Upper lobe of left lung (tissue), 6 donors: ENCODE measurements around the gene MECP2. TPM values are rescaled to one million over a fixed set of nuclear protein-coding genes. Genes with fewer than 3 reads are reported as not detected.

Experiments
- ATAC-seq, 2 donors: fragments of 200-7000 bp; cut with Tn5 transposase; one replicate each; pipeline ENCODE4 v1.9.1; 2022; ENCODE audit warnings: mild to moderate bottlenecking in 2 of 2, moderate library complexity in 2 of 2; ENCODE audit not compliant: low FRiP score in 2 of 2
- DNase-seq, 2 donors: peaks; one replicate each; pipeline ENCODE4 v3.0.0-alpha.2; 2019 to 2020
- H3K27ac ChIP-seq, 4 donors: fragments of 200-600 bp; sonication (generic); one replicate each; pipeline ENCODE4 v1.5.1; 2016 to 2019
- H3K27me3 ChIP-seq, 4 donors: fragments of 200-600 bp; sonication (generic); one replicate each; pipeline ENCODE4 v1.5.1; 2017 to 2019
- H3K36me3 ChIP-seq, 4 donors: fragments of 200-600 bp; sonication (generic); one replicate each; pipeline ENCODE4 v1.5.1; 2016 to 2019
- H3K4me1 ChIP-seq, 4 donors: fragments of 200-600 bp; sonication (generic); one replicate each; pipeline ENCODE4 v1.5.1; 2018 to 2019
- H3K4me3 ChIP-seq, 4 donors: fragments of 200-600 bp; sonication (generic); one replicate each; pipeline ENCODE4 v1.5.1; 2017 to 2019; ENCODE audit warnings: mild to moderate bottlenecking in 2 of 4, moderate library complexity in 1 of 4
- H3K9me3 ChIP-seq, 4 donors: fragments of 200-600 bp; sonication (generic); one replicate each; pipeline ENCODE4 v1.5.1; 2018 to 2019
- EP300 ChIP-seq, 4 donors: sonication (generic); formaldehyde crosslinking; IDR thresholded peaks; one replicate each; pipeline ENCODE4 v1.5.1; 2017; ENCODE audit warnings: antibody characterized with exemption in 4 of 4, control low read depth in 2 of 4
- POLR2A ChIP-seq, 4 donors: fragments of 450-650 bp; IDR thresholded peaks; one replicate each; pipeline ENCODE4 v1.5.1; 2016 to 2017; ENCODE audit warnings: antibody characterized with exemption in 4 of 4, mild to moderate bottlenecking in 2 of 4
- POLR2AphosphoS5 ChIP-seq, 2 donors: sonication (generic); formaldehyde crosslinking; IDR thresholded peaks; one replicate each; pipeline ENCODE4 v1.5.1; 2017; ENCODE audit warnings: antibody characterized with exemption in 2 of 2
- WGBS, 2 donors: methylation state at CpG; one replicate each; pipeline ENCODE4 v1.1.5; 2017 to 2018; 5-methylcytosine and 5-hydroxymethylcytosine counted together
- total RNA-seq, 6 donors: library from RNA; depleted of rRNA in 4 of 6; stranded (reverse); fragments of >200 nt in 4 of 6; gene quantifications; one replicate each; pipeline versions ENCODE4 v1.1.0 to v1.2.1, GENCODE V29; 2016 to 2021
- TF ChIP-seq, protein P1 (sequence below), 6 experiments: fragments of 450-650 bp in 4 of 6; fragments of 200-600 bp in 2 of 6; sonication (generic) in 2 of 6; IDR thresholded peaks; one replicate each; pipeline ENCODE4 v1.5.1; 2016 to 2019; ENCODE audit warnings: antibody characterized with exemption in 6 of 6
- donor health status: DM: no; HTN: no; CAD: no; lungs with moderate emphysema.
- donor health status: DM: no; HTN: yes; CAD: no; lungs with severe emphysema.

MECP2 gene
- total RNA-seq, 6 donors from 2014 or later: 43.3 to 110 (median 59.3) TPM

- peaks cover 22 to 39% (median 25%) of the 10 kb centered on the region in 4 donors for H3K4me1 ChIP-seq
- DNase-seq (no peak), ATAC-seq (no peak)
- peak overlapping the region in 1 of 4 donors; percentile 12 for H3K4me3 ChIP-seq
- H3K27me3 ChIP-seq: no peaks in the 10 kb centered on the region
- TF ChIP-seq EP300 (IDR thresholded peaks at IDR 0.05) (no peak), POLR2AphosphoS5 (IDR thresholded peaks at IDR 0.05) (no peak), POLR2A (IDR thresholded peaks at IDR 0.05) (no peak)
- TF ChIP-seq, protein P1, sequence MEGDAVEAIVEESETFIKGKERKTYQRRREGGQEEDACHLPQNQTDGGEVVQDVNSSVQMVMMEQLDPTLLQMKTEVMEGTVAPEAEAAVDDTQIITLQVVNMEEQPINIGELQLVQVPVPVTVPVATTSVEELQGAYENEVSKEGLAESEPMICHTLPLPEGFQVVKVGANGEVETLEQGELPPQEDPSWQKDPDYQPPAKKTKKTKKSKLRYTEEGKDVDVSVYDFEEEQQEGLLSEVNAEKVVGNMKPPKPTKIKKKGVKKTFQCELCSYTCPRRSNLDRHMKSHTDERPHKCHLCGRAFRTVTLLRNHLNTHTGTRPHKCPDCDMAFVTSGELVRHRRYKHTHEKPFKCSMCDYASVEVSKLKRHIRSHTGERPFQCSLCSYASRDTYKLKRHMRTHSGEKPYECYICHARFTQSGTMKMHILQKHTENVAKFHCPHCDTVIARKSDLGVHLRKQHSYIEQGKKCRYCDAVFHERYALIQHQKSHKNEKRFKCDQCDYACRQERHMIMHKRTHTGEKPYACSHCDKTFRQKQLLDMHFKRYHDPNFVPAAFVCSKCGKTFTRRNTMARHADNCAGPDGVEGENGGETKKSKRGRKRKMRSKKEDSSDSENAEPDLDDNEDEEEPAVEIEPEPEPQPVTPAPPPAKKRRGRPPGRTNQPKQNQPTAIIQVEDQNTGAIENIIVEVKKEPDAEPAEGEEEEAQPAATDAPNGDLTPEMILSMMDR (IDR thresholded peaks at IDR 0.05): no peak
- H3K36me3 ChIP-seq: peaks cover 0 to 4% (median 0%) of the 10 kb centered on the region in 4 donors
- no peak overlapping the region for H3K27ac ChIP-seq
- 0 to 65% methylated on average over 3 to 6 of the region's 6 CpGs for WGBS, 2 donors
- H3K9me3 ChIP-seq: no peaks in the 10 kb centered on the region
Observed at GRCh38 chrX:154094833-154095232, 2.7 kb downstream of the MECP2 start.

GRCh38 chrX:154093965-154094364 is 3.6 kb downstream of the MECP2 start:
- 51 to 67% methylated on average over 2 to 5 of the region's 5 CpGs for WGBS, 2 donors
- H3K4me3 ChIP-seq: peak overlapping the region in 1 of 4 donors; percentile 10

DNA sequence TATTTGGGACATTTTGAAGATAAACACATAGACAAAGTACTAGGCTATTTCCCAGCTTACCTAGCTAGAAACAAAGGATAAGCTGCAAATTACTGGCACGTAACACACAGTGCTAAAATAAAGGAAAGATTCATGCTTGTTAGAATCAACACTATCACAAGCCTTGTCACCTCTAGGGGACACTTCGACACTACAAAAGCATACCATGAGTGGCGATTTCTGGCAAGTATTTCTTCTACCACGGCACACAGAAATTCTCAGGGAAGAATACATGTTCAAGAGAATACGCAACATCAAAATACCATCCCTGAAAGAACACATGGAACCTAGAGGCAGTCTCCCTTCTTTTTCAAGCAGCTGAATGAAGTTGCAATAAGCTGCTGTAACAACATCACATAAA is 5.1 kb downstream of the MECP2 start:
- H3K36me3 ChIP-seq: peaks cover 0 to 4% (median 0%) of the 10 kb centered on the region in 4 donors
- ATAC-seq: no peak
- H3K9me3 ChIP-seq: no peaks in the 10 kb centered on the region
- no peaks in the 10 kb centered on the region for H3K27me3 ChIP-seq
- TF ChIP-seq EP300 (IDR thresholded peaks at IDR 0.05) (no peak), POLR2AphosphoS5 (IDR thresholded peaks at IDR 0.05) (no peak), POLR2A (IDR thresholded peaks at IDR 0.05) (no peak)
- TF ChIP-seq, protein P1 (IDR thresholded peaks at IDR 0.05): no peak
- no peak overlapping the region for H3K27ac ChIP-seq
- no peak overlapping the region for H3K4me3 ChIP-seq
- no peak for DNase-seq
- peaks cover 19 to 34% (median 24%) of the 10 kb centered on the region in 4 donors for H3K4me1 ChIP-seq
- WGBS, 2 donors: 73 to 80% methylated on average over 5 of the region's 5 CpGs

More at GRCh38 chrX:154093965-154094364, 3.6 kb downstream of the MECP2 start:
- peaks cover 22 to 39% (median 25%) of the 10 kb centered on the region in 4 donors for H3K4me1 ChIP-seq
- H3K27me3 ChIP-seq: no peaks in the 10 kb centered on the region
- peaks cover 0 to 4% (median 0%) of the 10 kb centered on the region in 4 donors for H3K36me3 ChIP-seq
- DNase-seq: no peak
- TF ChIP-seq POLR2A (IDR thresholded peaks at IDR 0.05) (no peak), POLR2AphosphoS5 (IDR thresholded peaks at IDR 0.05) (no peak), EP300 (IDR thresholded peaks at IDR 0.05) (no peak)
- TF ChIP-seq, protein P1 (IDR thresholded peaks at IDR 0.05): no peak
- H3K9me3 ChIP-seq: no peaks in the 10 kb centered on the region
- no peak for ATAC-seq
- H3K27ac ChIP-seq: peak overlapping the region in 1 of 4 donors; percentile 20

DNA sequence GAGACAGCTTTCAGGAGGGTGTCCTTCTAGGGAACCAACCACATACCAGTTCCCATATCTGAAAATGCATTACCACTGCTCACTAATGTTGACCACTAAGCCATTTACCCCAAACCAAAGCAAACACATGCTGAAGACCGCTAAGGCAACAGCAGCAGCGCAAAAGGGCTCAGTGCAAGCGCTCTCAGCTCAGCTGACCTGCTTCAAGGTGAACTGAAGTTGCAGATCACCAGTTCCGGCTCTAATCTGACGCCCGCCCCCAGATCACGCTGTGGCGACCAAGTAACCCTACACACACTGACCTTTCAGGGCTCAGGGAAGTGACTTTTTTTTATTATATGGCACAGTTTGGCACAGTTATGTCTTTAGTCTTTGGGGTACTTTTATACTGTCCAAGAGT is 5.8 kb downstream of the MECP2 start:
- TF ChIP-seq, protein P1 (IDR thresholded peaks at IDR 0.05): no peak
- TF ChIP-seq POLR2A (IDR thresholded peaks at IDR 0.05) (no peak), POLR2AphosphoS5 (IDR thresholded peaks at IDR 0.05) (no peak)
- Histone ChIP-seq H3K27ac (no peak overlapping the region), H3K4me1 (peaks cover 19 to 34% (median 24%) of the 10 kb centered on the region in 4 donors), H3K9me3 (no peaks in the 10 kb centered on the region), H3K4me3 (no peak overlapping the region), H3K36me3 (peaks cover 0 to 4% (median 0%) of the 10 kb centered on the region in 4 donors), H3K27me3 (no peaks in the 10 kb centered on the region)
- WGBS, 2 donors: 71 to 75% methylated on average over 5 to 8 of the region's 8 CpGs
- DNase-seq: peak in 1 of 2 donors; percentile 43
- ATAC-seq: no peak

GRCh38 chrX:154090731-154091130 is 6.8 kb downstream of the MECP2 start:
- Histone ChIP-seq H3K27ac (no peak overlapping the region), H3K36me3 (peaks cover 0 to 4% (median 0%) of the 10 kb centered on the region in 4 donors), H3K4me3 (no peak overlapping the region), H3K9me3 (no peaks in the 10 kb centered on the region), H3K27me3 (no peaks in the 10 kb centered on the region), H3K4me1 (peaks cover 16 to 28% (median 21%) of the 10 kb centered on the region in 4 donors)
- 74 to 80% methylated on average over 4 of the region's 4 CpGs for WGBS, 2 donors
- TF ChIP-seq POLR2AphosphoS5 (IDR thresholded peaks at IDR 0.05): no peak
- TF ChIP-seq, protein P1 (IDR thresholded peaks at IDR 0.05): no peak
- no peak for TF ChIP-seq POLR2A (IDR thresholded peaks at IDR 0.05)
- TF ChIP-seq EP300 (IDR thresholded peaks at IDR 0.05): no peak
- ATAC-seq: no peak
- no peak for DNase-seq
